GM12878 (cell line): ENCODE data around the gene CDK4. TPM values are rescaled to one million over a fixed set of nuclear protein-coding genes. Genes with fewer than 3 reads are reported as not detected.

Experiments
- ATAC-seq: fragments of 200-7000 bp; cut with Tn5 transposase; 3 replicates; pipeline ENCODE4 v1.9.1; 2020; ENCODE audit warnings: mild to moderate bottlenecking, moderate library complexity
- BruUV-seq: library from RNA; stranded (reverse); fragments of 400-500 nt; replicated peaks from 2 replicates; lab custom pipeline; 2021; lab: Mats Ljungman, UMichigan
- CTCF ChIA-PET: fragments of 300-600 bp; sonication (Branson Sonifier 250); formaldehyde crosslinking; extraction: SDS; loops from one replicate; lab custom pipeline; 2021; ENCODE audit warnings: inconsistent platforms; lab: Yijun Ruan, JAX
- POLR2A ChIA-PET: fragments of 350-600 bp; formaldehyde crosslinking; extraction: SDS; loops from one replicate; lab custom pipeline; 2021; ENCODE audit warnings: inconsistent platforms; lab: Charles Lee
- RAD21 ChIA-PET: fragments of 300-600 bp; sonication (Branson Sonifier 250); formaldehyde crosslinking; loops from one replicate; lab custom pipeline; 2023; ENCODE audit warnings: antibody characterized with exemption; ENCODE audit not compliant: unreplicated experiment; lab: Charles Lee
- SMC1A ChIA-PET: fragments of 300-600 bp; sonication (Branson Sonifier 250); formaldehyde crosslinking; loops from one replicate; lab custom pipeline; 2023; ENCODE audit not compliant: unreplicated experiment, uncharacterized antibody; lab: Charles Lee
- DNase-seq: peaks from one replicate; pipeline ENCODE4 v3.0.0-alpha.2; 2011; ENCODE audit warnings: low read depth, low spot score
- FAIRE-seq: peaks from 3 replicates; lab custom pipeline; 2011; peaks lifted over from hg19 to GRCh38; lab: Jason Lieb, UNC
- H2AFZ ChIP-seq: 2 replicates; pipeline ENCODE4 v1.6.0; 2011; ENCODE audit warnings: low read depth, low read length, control low read depth; ENCODE audit not compliant: control insufficient read depth
- H3K27ac ChIP-seq: 2 replicates; pipeline ENCODE4 v1.5.1; 2011; ENCODE audit warnings: control low read depth; ENCODE audit not compliant: control insufficient read depth, insufficient read depth
- H3K27me3 ChIP-seq, 2 experiments: replicated peaks in 1 of 2; 2 replicates each; pipeline versions ENCODE4 v1.6.0 to v1.6.1; 2011; ENCODE audit warnings: low read length in 1 of 2; ENCODE audit not compliant: control insufficient read depth in 2 of 2, insufficient read depth in 2 of 2
- H3K36me3 ChIP-seq, 2 experiments: 2 replicates each; pipeline ENCODE4 v1.5.1; 2011; ENCODE audit warnings: low read length in 1 of 2; ENCODE audit not compliant: control insufficient read depth in 2 of 2, insufficient read depth in 2 of 2
- H3K4me1 ChIP-seq: 2 replicates; pipeline ENCODE4 v1.6.1; 2011; ENCODE audit warnings: mild to moderate bottlenecking, low read length, moderate library complexity, mixed read lengths; ENCODE audit not compliant: control insufficient read depth, insufficient read depth
- H3K4me2 ChIP-seq: 2 replicates; pipeline ENCODE4 v1.6.0; 2011; ENCODE audit warnings: control low read depth; ENCODE audit not compliant: control insufficient read depth, insufficient read depth
- H3K4me3 ChIP-seq: fragments of 200-600 bp; sonication (generic); 2 replicates; pipeline ENCODE4 v1.5.1; 2016
- H3K79me2 ChIP-seq: 2 replicates; pipeline ENCODE4 v1.6.0; 2011; ENCODE audit warnings: low read length; ENCODE audit not compliant: control insufficient read depth, insufficient read depth
- H3K9ac ChIP-seq: 2 replicates; pipeline ENCODE4 v1.8.0; 2011; ENCODE audit warnings: low read length, control low read depth, mixed read lengths; ENCODE audit not compliant: control insufficient read depth, insufficient read depth
- H3K9me3 ChIP-seq: replicated peaks from 3 replicates; pipeline ENCODE4 v1.5.1; 2011; ENCODE audit warnings: mild to moderate bottlenecking, low read length; ENCODE audit not compliant: control insufficient read depth, insufficient read depth
- H4K20me1 ChIP-seq: 2 replicates; pipeline ENCODE4 v1.6.0; 2011; ENCODE audit not compliant: control insufficient read depth, insufficient read depth
- BCLAF1 ChIP-seq: fragments of 450-650 bp; IDR thresholded peaks from 2 replicates; pipeline ENCODE4 v1.6.1; 2017; ENCODE audit warnings: antibody characterized with exemption, mild to moderate bottlenecking, moderate library complexity
- CBX5 ChIP-seq: sonication (generic); IDR thresholded peaks from 2 replicates; pipeline ENCODE4 v1.6.1; 2016; ENCODE audit warnings: low read depth, moderate library complexity, mild to moderate bottlenecking, inconsistent platforms
- PAX8 ChIP-seq: fragments of 450-650 bp; IDR thresholded peaks from 2 replicates; pipeline ENCODE4 v1.6.1; 2017; ENCODE audit warnings: mild to moderate bottlenecking, moderate library complexity
- ZNF274 ChIP-seq: IDR thresholded peaks from one replicate; pipeline ENCODE4 v1.8.0; 2011; ENCODE audit not compliant: insufficient read length, insufficient read depth
- ZNF384 ChIP-seq: IDR thresholded peaks from 2 replicates; pipeline ENCODE4 v1.6.1; 2012; ENCODE audit warnings: low read depth, mild to moderate bottlenecking, low read length, improper control_type of control experiment, borderline replicate concordance
- WGBS: methylation state at CpG from one replicate; pipeline ENCODE4 v1.1.6; 2016; ENCODE audit warnings: low lambda C conversion rate; ENCODE audit not compliant: insufficient replicate concordance, insufficient coverage; ENCODE audit errors: missing lambda C conversion rate; 5-methylcytosine and 5-hydroxymethylcytosine counted together
- in situ Hi-C: fragments of 300-500 bp; cut with MboI; formaldehyde crosslinking; loops from 9 replicates; pipeline ENCODE4 v1.14.3; 2018; ENCODE audit warnings: mixed read lengths
- intact Hi-C: fragments of 100-400 bp; cut with micrococcal nuclease; formaldehyde crosslinking; loops from one replicate; pipeline ENCODE4 v1.14.2; 2022; ENCODE audit not compliant: unreplicated experiment
- polyA plus RNA-seq, 11 experiments: library from polyadenylated mRNA; depleted of rRNA in 4 of 11; unstranded in 6 of 11; stranded (reverse) in 5 of 11; fragments of >200 nt; fragmentation: Nextera tagmentation in 4 of 11; fragmentation: Illumina TruSeq in 1 of 11; extraction: Ambion mirVana in 4 of 11; extraction: Trizol in 1 of 11; gene quantifications; 1 replicate in 1 of 11; 2 replicates in 10 of 11; pipeline versions ENCODE4 v1.2.1 to v1.2.3, GENCODE V29; 2011 to 2016; ENCODE audit warnings: inconsistent platforms in 2 of 11, missing spikeins in 2 of 11, low read depth in 1 of 11
- total RNA-seq, 4 experiments: library from RNA; depleted of rRNA in 3 of 4; stranded (reverse); fragments of >200 nt in 3 of 4; fragmentation: Illumina TruSeq in 1 of 4; extraction: Trizol in 1 of 4; gene quantifications; 2 replicates each; pipeline versions ENCODE4 v1.2.1 to v1.2.3, GENCODE V29; 2013 to 2021

The CDK4 gene
- total and polyA plus RNA-seq, 10 of the 15 experiments (the other 5 are each of a cell fraction or from before 2014, with no cell fraction given), result 26.1 to 385 (median 221) TPM

GRCh38 chr12:57758552-57759359, 6.6 kb upstream of the CDK4 start:
- BruUV-seq, result no TSS peak
- no peak overlapping the region for H3K4me3 ChIP-seq
- TF ChIP-seq ZNF384, result no peak
- TF ChIP-seq ZNF274, result no peak
- TF ChIP-seq BCLAF1, result no peak
- no peak for TF ChIP-seq PAX8
- TF ChIP-seq CBX5, result no peak
- ChIA-PET CTCF (interaction anchor here (0.7 to 2.0 kb wide), 21 partner anchors 11 to 185 kb away, joined by 3 to 11 read pairs (median 4); partner anchors contain the start of genes AVIL, EEF1AKMT3, METTL1 and OS9), RAD21 (interaction anchor here (1.1 to 1.5 kb wide), 2 partner anchors 138 to 175 kb away, joined by 3 to 4 read pairs; no protein-coding TSS in a partner anchor), SMC1A (interaction anchor here (0.5 to 1.1 kb wide), 2 partner anchors 13 to 16 kb away, joined by 3 to 5 read pairs; partner anchors contain the start of genes EEF1AKMT3 and METTL1), POLR2A (no interaction called here)
- peaks cover 15% of the 10 kb centered on the region for H3K4me1 ChIP-seq
- 91% methylated on average over 25 of the region's 25 CpGs for WGBS
- in situ Hi-C loops (no loop called here), intact Hi-C loops (loop anchor here (5.0 to 10.0 kb wide), 2 partner anchors 74 to 284 kb away; partner anchors contain the start of gene ARHGAP9)
- DNase-seq (no peak), FAIRE-seq (no peak), ATAC-seq (no peak)
- no peaks in the 10 kb centered on the region; the same call in 1 of the 2 replicates for H4K20me1 ChIP-seq
- H3K9me3 ChIP-seq, result no peaks in the 10 kb centered on the region; the same call in 2 of the 3 replicates
- no peak overlapping the region for H3K27ac ChIP-seq
- H3K27me3 ChIP-seq, result no peaks in the 10 kb centered on the region
- no peak overlapping the region for H3K4me2 ChIP-seq
- H3K36me3 ChIP-seq, result peaks cover 0 to 3% of the 10 kb centered on the region in 2 experiments; a peak in 2 of 4 replicates
- H3K9ac ChIP-seq, result no peak overlapping the region
- H3K79me2 ChIP-seq, result no peaks in the 10 kb centered on the region; the same call in 1 of the 2 replicates
- no peak overlapping the region for H2AFZ ChIP-seq
